HG02571 (cell line): ENCODE data around the gene ZNF503.
A peak's percentile ranks its signal among the peaks of the same experiment; 100 is the strongest.

Source experiments
- ATAC-seq: cut with Tn5 transposase; IDR thresholded peaks from one replicate; pipeline ENCODE4 v1.9.1; 2021; ENCODE audit warnings: mild to moderate bottlenecking, moderate library complexity; ENCODE audit not compliant: unreplicated experiment

ZNF503 gene, protein sequence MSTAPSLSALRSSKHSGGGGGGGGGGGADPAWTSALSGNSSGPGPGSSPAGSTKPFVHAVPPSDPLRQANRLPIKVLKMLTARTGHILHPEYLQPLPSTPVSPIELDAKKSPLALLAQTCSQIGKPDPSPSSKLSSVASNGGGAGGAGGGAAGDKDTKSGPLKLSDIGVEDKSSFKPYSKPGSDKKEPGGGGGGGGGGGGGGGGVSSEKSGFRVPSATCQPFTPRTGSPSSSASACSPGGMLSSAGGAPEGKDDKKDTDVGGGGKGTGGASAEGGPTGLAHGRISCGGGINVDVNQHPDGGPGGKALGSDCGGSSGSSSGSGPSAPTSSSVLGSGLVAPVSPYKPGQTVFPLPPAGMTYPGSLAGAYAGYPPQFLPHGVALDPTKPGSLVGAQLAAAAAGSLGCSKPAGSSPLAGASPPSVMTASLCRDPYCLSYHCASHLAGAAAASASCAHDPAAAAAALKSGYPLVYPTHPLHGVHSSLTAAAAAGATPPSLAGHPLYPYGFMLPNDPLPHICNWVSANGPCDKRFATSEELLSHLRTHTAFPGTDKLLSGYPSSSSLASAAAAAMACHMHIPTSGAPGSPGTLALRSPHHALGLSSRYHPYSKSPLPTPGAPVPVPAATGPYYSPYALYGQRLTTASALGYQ

DNA sequence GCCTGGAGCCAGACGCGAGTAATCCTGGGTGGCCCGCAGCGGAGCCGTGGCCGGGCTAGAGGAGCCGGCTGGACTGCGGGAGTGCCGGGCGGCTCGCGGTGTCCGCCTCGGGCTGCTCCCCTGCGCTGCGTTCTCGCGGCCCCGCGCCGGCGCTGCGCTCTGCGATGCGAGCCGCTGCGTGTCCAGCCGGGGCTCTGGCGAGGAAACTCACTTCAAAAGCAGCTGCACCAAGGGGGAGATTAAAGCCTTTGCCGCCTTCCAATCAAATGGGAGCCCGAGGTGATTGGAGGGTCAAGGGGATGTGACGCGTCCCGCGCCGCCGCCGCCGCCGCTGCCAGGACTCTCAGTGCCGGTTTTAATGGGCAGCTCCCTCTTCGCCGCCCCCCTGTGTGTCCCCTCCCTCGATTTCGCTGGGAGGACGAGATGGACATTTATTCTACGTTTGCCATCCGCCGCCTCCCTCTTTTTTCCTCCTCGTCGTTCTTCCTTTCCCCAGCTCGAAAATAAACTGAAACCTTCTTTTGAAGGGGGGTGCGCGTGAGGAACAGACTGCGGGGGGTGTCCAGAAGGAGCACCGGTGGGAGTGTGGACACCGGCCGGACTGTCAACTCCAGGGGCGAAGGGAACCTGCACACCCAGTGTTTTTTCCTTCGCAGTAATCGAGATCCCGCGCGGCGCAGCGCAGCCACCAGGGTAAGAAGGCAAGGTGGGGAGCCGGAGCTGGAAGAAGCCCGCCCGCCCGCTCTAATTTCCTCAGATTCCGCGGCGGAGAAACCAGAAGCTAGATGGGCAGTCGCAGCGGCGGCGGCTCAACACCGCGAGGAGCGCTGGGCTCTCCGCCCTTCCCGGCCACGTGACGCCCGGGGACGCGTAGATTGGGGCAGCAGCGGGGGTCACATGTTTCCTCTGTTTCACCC is at the start of gene ZNF503:
ZNF503 (minus strand) TSS at position 196 of the 917 bp plus-strand sequence. CDS start 345 bp downstream, outside the sequence.
- peak; percentile 44 for ATAC-seq

GRCh38 chr10:75450644-75451640 is 49.4 kb upstream of the ZNF503 start:
- no peak for ATAC-seq

DNA sequence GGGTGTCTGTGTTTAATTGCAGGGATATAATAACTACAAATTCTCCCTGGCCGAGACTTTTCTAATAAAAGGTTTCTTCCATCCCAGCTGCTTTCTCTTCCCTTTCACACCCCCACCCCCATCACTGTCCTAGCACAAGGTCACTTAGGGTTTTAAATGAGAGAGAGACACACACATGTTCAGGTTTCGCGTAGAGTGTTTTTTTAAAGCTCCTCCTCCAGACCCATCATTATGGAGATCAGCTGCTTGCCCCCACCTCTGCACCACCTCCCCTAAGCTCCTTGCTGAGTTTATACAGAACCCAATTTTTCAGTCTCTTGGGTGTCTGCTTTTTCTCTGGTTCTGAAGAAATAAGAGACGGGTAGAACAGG is 48.5 kb upstream of the ZNF503 start:
- no peak for ATAC-seq

DNA sequence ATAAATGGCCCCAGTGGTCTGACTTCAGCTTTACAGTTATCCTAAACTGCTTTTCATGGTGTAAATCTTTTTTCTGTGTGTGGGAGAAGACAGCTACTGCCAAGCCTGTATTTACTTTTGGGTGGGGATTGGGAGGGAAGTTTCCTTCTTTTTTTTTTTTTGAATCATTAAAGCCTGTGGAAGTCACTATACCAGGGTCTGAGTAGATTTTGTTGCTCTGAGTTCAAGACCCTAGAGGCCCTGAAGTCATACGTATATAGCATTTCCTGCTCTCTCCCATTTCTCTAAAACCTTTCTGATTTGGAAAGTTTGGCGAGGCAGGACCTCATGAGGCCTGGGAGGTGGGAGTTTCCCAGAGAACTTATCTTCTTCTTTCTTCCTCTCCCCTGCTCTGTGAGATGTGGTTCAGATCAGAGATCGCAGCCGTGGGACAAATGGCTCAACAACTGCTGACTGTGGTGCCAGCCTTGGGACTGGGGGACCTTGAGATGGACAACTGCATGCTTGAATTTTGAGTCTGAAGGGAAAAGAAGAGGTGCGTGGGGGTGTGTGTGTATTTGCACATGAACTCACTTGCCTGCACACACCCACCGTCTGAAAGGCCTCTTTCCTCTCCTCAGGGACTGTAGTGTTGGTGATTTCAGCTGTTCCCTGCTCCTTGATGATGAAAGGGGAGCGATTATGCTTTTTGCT is 48.0 kb upstream of the ZNF503 start:
- no peak for ATAC-seq

DNA sequence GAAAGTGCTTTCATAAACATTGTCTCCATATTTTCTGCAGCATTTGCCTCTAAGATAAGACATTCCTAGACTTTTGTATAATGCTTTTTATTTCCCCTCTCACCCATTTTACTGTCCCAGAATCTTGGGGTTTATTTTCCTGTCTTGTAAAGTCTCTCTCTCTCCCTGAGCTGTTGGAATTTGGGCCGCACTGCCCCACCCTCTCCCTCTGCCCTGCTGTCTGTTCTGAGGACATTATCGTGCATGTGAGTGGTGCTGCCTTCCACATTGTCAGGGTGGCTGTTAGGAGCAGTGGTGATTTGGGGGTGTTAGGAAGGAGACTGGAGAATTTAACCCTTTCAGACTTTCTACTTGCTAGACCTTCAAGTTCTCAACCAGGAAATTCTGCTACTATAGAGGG is 46.6 kb upstream of the ZNF503 start:
- no peak for ATAC-seq

GRCh38 chr10:75446508-75446907 is 44.9 kb upstream of the ZNF503 start:
- ATAC-seq = no peak

GRCh38 chr10:75444781-75445386 is 43.3 kb upstream of the ZNF503 start:
- no peak for ATAC-seq

- no peak for ATAC-seq
These were observed 41.8 kb upstream of the ZNF503 start for GRCh38 chr10:75443362-75443761.

GRCh38 chr10:75441682-75442081 is 40.1 kb upstream of the ZNF503 start:
- ATAC-seq = no peak

DNA sequence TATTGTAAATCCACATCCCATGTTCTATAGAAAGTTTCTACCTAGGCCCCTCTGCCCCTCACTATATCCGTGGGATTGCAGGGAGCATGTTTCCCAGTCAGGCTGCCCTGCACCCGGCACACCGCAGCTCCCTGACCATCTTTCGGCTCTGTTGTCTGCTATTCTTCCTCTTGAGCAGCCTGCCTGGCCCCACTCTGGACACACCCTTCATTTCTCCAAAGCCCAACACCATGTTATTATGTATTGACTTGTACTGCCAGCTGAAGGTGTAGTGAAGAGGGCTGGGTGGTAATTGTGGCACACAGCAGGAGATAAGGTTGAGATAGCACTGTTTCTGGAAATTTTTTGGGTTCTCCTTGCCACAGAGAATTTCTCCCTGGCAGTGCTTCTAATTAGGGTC is 39.6 kb upstream of the ZNF503 start:
- ATAC-seq = no peak

DNA sequence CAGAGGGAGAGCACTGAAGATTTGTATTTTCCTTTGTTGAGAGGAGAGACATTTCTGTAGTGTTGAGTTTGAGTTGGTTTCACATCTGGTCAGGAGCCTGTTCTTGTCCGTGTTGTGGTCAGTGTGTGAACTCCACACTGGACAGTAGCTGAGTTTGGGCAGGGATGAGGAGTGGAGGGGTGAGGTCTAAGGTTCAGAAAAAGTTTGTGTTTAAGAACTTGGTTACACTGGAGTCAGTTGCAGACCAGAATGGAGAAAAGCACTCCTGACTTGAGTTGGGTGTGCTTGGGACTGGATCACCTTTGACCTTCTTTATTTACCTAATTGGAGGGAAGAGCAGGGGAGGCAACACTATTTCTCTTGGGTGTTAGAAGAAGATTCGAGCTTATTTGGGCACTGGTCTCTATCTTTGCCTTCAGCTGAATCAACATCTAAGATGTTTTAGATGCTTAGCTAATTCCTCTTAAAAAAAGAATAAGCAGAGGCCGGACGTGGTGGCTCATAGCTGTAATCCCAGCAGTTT is 38.8 kb upstream of the ZNF503 start:
- no peak for ATAC-seq

DNA sequence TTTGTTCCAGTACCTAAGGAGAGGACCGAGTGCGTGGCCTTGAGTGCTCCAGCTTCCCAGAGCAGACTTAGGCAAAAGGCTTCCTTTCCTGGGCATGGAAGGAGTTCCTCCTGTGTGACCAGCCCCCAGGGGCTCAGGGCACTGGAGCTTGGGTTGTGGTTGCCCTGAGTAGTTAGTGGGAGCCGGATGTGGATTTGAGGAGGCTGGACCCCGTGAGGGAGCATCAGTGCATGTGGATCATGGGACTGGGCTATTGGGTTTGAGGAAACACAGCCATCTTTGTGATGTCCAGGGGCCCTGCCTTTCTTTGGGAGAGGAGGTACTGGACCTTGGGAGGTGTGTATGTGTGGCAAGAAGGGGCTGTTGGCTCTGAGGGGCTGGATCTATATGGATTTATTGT is 38.2 kb upstream of the ZNF503 start:
- no peak for ATAC-seq

GRCh38 chr10:75438275-75438674 is 36.7 kb upstream of the ZNF503 start:
- no peak for ATAC-seq

GRCh38 chr10:75437693-75438092 is 36.1 kb upstream of the ZNF503 start:
- no peak for ATAC-seq

DNA sequence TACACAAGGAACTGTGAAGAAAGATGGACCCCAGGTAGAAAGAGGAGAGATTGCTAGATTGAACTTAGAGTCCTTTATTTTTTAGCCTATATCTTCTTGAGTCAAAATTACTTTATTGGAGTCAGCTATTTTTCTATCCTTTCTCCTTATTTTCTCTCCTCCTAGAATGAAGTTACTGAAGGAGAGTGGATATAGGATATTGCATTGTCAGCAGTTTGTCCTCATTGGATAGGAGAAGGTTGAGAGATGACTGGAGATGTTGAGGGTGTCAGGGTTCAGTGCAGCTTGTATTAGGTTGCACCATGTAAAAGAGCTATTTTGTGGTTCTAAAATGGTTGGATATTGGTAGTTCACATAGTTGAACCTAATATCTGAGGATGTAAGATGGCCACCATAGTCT is 35.3 kb upstream of the ZNF503 start:
- ATAC-seq = no peak

DNA sequence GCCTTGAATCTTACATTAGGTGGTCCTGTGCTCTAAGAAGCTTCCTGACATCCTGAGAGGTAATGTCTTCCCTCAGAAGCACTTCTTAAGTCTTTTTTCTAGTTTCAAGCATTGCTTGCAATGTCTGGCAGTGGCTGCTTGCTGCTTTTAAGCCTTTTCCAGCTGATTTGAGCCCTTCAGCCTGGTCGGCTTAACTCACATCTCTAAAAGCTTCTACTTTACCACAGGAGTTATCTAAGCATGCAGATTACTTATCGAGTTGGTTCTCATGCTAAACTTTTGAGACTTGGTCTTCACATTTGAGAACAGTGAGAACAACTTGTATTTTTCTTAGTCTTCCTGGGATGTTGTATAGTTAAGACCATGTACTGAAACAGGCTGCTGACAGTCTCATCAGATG is 33.7 kb upstream of the ZNF503 start:
- ATAC-seq = no peak

DNA sequence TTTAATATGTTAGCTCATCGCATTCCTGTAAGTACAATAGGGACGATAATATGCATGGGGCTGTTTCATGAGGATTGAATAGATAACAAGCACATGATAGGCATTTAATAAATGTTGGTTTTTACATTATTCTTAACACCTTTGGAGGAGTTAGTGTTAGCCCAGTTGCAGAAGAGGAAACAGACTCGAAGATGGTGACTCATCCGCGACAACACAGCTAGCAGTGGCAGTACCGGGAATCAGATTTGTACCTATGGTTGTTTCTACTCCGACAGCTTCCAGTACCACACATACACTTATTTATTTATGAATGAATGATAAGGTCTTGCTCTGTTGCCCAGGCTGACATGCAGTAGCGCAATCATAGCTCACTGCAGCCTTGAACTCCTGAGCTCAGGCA is 32.7 kb upstream of the ZNF503 start:
- ATAC-seq = no peak

- ATAC-seq = no peak
These were observed 31.7 kb upstream of the ZNF503 start for GRCh38 chr10:75433216-75433615.

GRCh38 chr10:75432763-75433162 is 31.2 kb upstream of the ZNF503 start:
- no peak for ATAC-seq
